HG02943 (cell line): ENCODE measurements around the gene ATF6.

Source experiments
- ATAC-seq: cut with Tn5 transposase; IDR thresholded peaks from one replicate; pipeline ENCODE4 v1.9.1; 2021; ENCODE audit warnings: mild to moderate bottlenecking, low read depth, moderate library complexity; ENCODE audit not compliant: unreplicated experiment

The ATF6 gene

GRCh38 chr1:161955606-161956005, 189.5 kb downstream of the ATF6 start:
- no peak for ATAC-seq

- ATAC-seq, result no peak
Measured at GRCh38 chr1:161956097-161956496, 190.0 kb downstream of the ATF6 start.

GRCh38 chr1:161956930-161957329, 190.8 kb downstream of the ATF6 start:
- no peak for ATAC-seq

- ATAC-seq, result no peak
Measured at GRCh38 chr1:161958425-161958824, 192.3 kb downstream of the ATF6 start.

GRCh38 chr1:161962091-161962887, 196.2 kb downstream of the ATF6 start:
- peak; percentile 62 for ATAC-seq

- ATAC-seq, result no peak
Measured at GRCh38 chr1:161966067-161966466, 199.9 kb downstream of the ATF6 start.

- ATAC-seq, result no peak
Measured at GRCh38 chr1:161970036-161970435, 203.9 kb downstream of the ATF6 start.

GRCh38 chr1:161970633-161971032, 204.5 kb downstream of the ATF6 start:
- no peak for ATAC-seq

GRCh38 chr1:161972828-161973227, 206.7 kb downstream of the ATF6 start:
- no peak for ATAC-seq

- no peak for ATAC-seq
Measured at GRCh38 chr1:161973924-161974845, 208.1 kb downstream of the ATF6 start.

GRCh38 chr1:161978011-161978790, 212.1 kb downstream of the ATF6 start:
- ATAC-seq, result no peak

GRCh38 chr1:161981126-161981525, 215.0 kb downstream of the ATF6 start:
- no peak for ATAC-seq

GRCh38 chr1:161981735-161982506, 215.8 kb downstream of the ATF6 start:
- no peak for ATAC-seq

GRCh38 chr1:161982507-161982895, 216.4 kb downstream of the ATF6 start:
- no peak for ATAC-seq

GRCh38 chr1:161982917-161983316, 216.8 kb downstream of the ATF6 start:
- no peak for ATAC-seq

- no peak for ATAC-seq
Measured at GRCh38 chr1:161983725-161984124, 217.6 kb downstream of the ATF6 start.

- no peak for ATAC-seq
Measured at GRCh38 chr1:161985301-161985822, 219.2 kb downstream of the ATF6 start.

- no peak for ATAC-seq
Measured at GRCh38 chr1:161986328-161986727, 220.2 kb downstream of the ATF6 start.

GRCh38 chr1:161987303-161987702, 221.2 kb downstream of the ATF6 start:
- no peak for ATAC-seq

- no peak for ATAC-seq
Measured at GRCh38 chr1:161987872-161988271, 221.8 kb downstream of the ATF6 start.
